Gastrocnemius medialis (tissue), 4 donors: ENCODE results near the gene BPGM.

ENCODE experiments used
- CTCF ChIP-seq, 5 experiments: fragments of 450-650 bp in 3 of 5; fragments of 200-600 bp in 2 of 5; sonication (generic) in 2 of 5; IDR thresholded peaks in 4 of 5; conservative IDR thresholded peaks in 1 of 5; 1 replicate in 4 of 5; 2 replicates in 1 of 5; pipeline ENCODE4 v1.5.1; 2016 to 2019; ENCODE audit warnings: antibody characterized with exemption in 5 of 5, mild to moderate bottlenecking in 3 of 5, moderate library complexity in 3 of 5
- POLR2A ChIP-seq, 2 donors: fragments of 450-650 bp; IDR thresholded peaks; one replicate each; pipeline ENCODE4 v1.6.1; 2017; ENCODE audit warnings: antibody characterized with exemption in 2 of 2, mild to moderate bottlenecking in 2 of 2, moderate library complexity in 2 of 2

GRCh38 chr7:134674424-134674823 lies 27.8 kb downstream of the BPGM start:
- TF ChIP-seq CTCF (IDR thresholded peaks at IDR 0.05 in 4 of 5, conservative IDR thresholded peaks at IDR 0.05 in 1 of 5) (no peak), POLR2A (IDR thresholded peaks at IDR 0.05) (no peak)
